ENCODE measurements around the gene RNASEH1. TPM values are rescaled to one million over a fixed set of nuclear protein-coding genes. Genes with fewer than 3 reads are reported as not detected.

The RNASEH1 gene
- total and polyA plus RNA-seq, 2 of the 8 experiments (the other 6 are each of a cell fraction or from before 2014, with no cell fraction given): 11.7 to 42.7 TPM

GRCh38 chr2:3604207-3604877 lies 46.2 kb upstream of the RNASEH1 start:
- no peak overlapping the region for H2BK15ac ChIP-seq (ENCODE audit: low read length)
- H3K27me3 ChIP-seq (replicated peaks in 1 of 4; ENCODE audit: control insufficient read depth in 3 of 4, extremely low read depth in 1 of 4, insufficient read depth in 3 of 4, low read length in 3 of 4): no peaks in the 10 kb centered on the region
- no peak overlapping the region for H2BK12ac ChIP-seq (ENCODE audit: low read depth, low read length)
- H2AK5ac ChIP-seq (ENCODE audit: low read depth, low read length): no peak overlapping the region
- no peaks in the 10 kb centered on the region for H3K79me2 ChIP-seq (ENCODE audit: control insufficient read depth in 1 of 2, insufficient read depth in 2 of 2, low read length in 2 of 2)
- no peak overlapping the region for H3K14ac ChIP-seq (ENCODE audit: insufficient read length)
- H3K79me1 ChIP-seq (ENCODE audit: low read depth, low read length): no peaks in the 10 kb centered on the region
- H3K9me3 ChIP-seq (ENCODE audit: insufficient read depth in 2 of 2, low read depth in 1 of 2, low read length in 1 of 2): no peaks in the 10 kb centered on the region
- H4K8ac ChIP-seq (ENCODE audit: extremely low read depth, insufficient read depth, low read length): 0 out of 2 replicates have a peak overlapping the region, but pooled peaks have one; percentile 5
- H2BK5ac ChIP-seq (ENCODE audit: low read depth, low read length): no peak overlapping the region
- H4K5ac ChIP-seq (ENCODE audit: insufficient read length, low read depth, low read length): no peak overlapping the region
- peaks cover 0 to 2% of the 10 kb centered on the region in 2 experiments for H4K20me1 ChIP-seq (replicated peaks in 1 of 2; ENCODE audit: control insufficient read depth in 1 of 2, insufficient read depth in 2 of 2, low read length in 2 of 2)
- no peak overlapping the region for H3K56ac ChIP-seq (replicated peaks; ENCODE audit: insufficient read length, low read depth, low read length)
- ChIA-PET CTCF (ENCODE audit: partially characterized antibody) (no interaction called here), POLR2A (ENCODE audit: partially characterized antibody) (interaction anchor here (0.7 to 1.1 kb wide), 2 partner anchors 23 to 28 kb away, joined by 3 to 5 read pairs; no protein-coding TSS in a partner anchor)
- H3K23ac ChIP-seq (ENCODE audit: insufficient read length): no peak overlapping the region
- 93% methylated on average over 16 of the region's 16 CpGs; no CpG with 5 or more reads in 1 of the 2 experiments for WGBS, 2 experiments (ENCODE audit: extremely low coverage in 1 of 2, insufficient coverage in 1 of 2, insufficient read length in 1 of 2, insufficient replicate concordance in 2 of 2, low coverage in 1 of 2, low lambda C conversion rate in 2 of 2, missing lambda C conversion rate in 1 of 2)
- H3K4me2 ChIP-seq (ENCODE audit: insufficient read depth in 1 of 2, low read depth in 2 of 2, low read length in 2 of 2): no peak overlapping the region
- H3K4ac ChIP-seq (replicated peaks; ENCODE audit: insufficient read length, low read depth, low read length): no peak overlapping the region
- H2BK20ac ChIP-seq (ENCODE audit: low read length): no peak overlapping the region
- no peaks in the 10 kb centered on the region for H3K36me3 ChIP-seq (ENCODE audit: control insufficient read depth in 2 of 4, insufficient read depth in 4 of 4, low read length in 3 of 4)
- no peak overlapping the region for H2BK120ac ChIP-seq (replicated peaks; ENCODE audit: low read depth, low read length)
- H3K9ac ChIP-seq (replicated peaks in 1 of 4; ENCODE audit: extremely low read depth in 1 of 4, low read depth in 3 of 4, low read length in 3 of 4): 0 out of 7 replicates have a peak overlapping the region, but pooled peaks of 1 of the 4 experiments have one; percentile 13
- no peak overlapping the region for H3K4me3 ChIP-seq (ENCODE audit: extremely low read depth in 1 of 4, insufficient read depth in 2 of 4, low read depth in 3 of 4, low read length in 4 of 4)
- no peak overlapping the region for H2AFZ ChIP-seq (ENCODE audit: low read length)
- H4K91ac ChIP-seq (replicated peaks; ENCODE audit: insufficient read length, low read length): no peak overlapping the region
- H3K27ac ChIP-seq (ENCODE audit: low read depth, low read length): no peak overlapping the region
- FAIRE-seq (no peak), DNase-seq (ENCODE audit: low read depth in 1 of 2, low spot score in 2 of 2) (peak in 1 of 2 experiments; percentile 40)
- H3K23me2 ChIP-seq (ENCODE audit: low read depth, low read length): no peaks in the 10 kb centered on the region
- H3K18ac ChIP-seq (ENCODE audit: extremely low read depth, low read length): no peak overlapping the region
- no peaks in the 10 kb centered on the region for H3K4me1 ChIP-seq (replicated peaks in 1 of 4; ENCODE audit: control insufficient read depth in 3 of 4, insufficient read depth in 4 of 4, low read length in 3 of 4)
- TF ChIP-seq CTCF (IDR thresholded peaks at IDR 0.05; ENCODE audit: control extremely low read depth in 1 of 3, insufficient read depth in 1 of 3, low read depth in 1 of 3, low read length in 3 of 3) (no peak), EP300 (IDR thresholded peaks at IDR 0.05; ENCODE audit: borderline replicate concordance in 1 of 2, low read depth in 2 of 2, low read length in 2 of 2) (no peak), TCF12 (IDR thresholded peaks at IDR 0.05; ENCODE audit: low read depth, low read length) (no peak), SP1 (IDR thresholded peaks at IDR 0.05; ENCODE audit: low read depth, low read length) (no peak), CHD1 (IDR thresholded peaks at IDR 0.05; ENCODE audit: low read depth, low read length) (no peak), SP2 (IDR thresholded peaks at IDR 0.05; ENCODE audit: low read length) (no peak), ASH2L (IDR thresholded peaks at IDR 0.05; ENCODE audit: low read length) (no peak), BACH1 (IDR thresholded peaks at IDR 0.05; ENCODE audit: low read length) (no peak), TEAD4 (IDR thresholded peaks at IDR 0.05; ENCODE audit: low read depth, low read length) (no peak), MAX (IDR thresholded peaks at IDR 0.05) (no peak), CBX5 (IDR thresholded peaks at IDR 0.05; ENCODE audit: low read depth, low read length) (no peak)

Data from H1 (cell line).